WI38 (cell line): ENCODE data around the gene CCDC152.

Source experiments
- H3K4me3 ChIP-seq: 2 replicates; pipeline ENCODE4 v1.5.1; 2011; ENCODE audit warnings: low read depth, mild to moderate bottlenecking, control low read depth, low read length
- TF ChIP-seq, protein P1 (sequence below): IDR thresholded peaks from 2 replicates; pipeline ENCODE4 v1.5.1; 2012; ENCODE audit warnings: low read depth, mild to moderate bottlenecking, control low read depth, low read length

The CCDC152 gene

DNA sequence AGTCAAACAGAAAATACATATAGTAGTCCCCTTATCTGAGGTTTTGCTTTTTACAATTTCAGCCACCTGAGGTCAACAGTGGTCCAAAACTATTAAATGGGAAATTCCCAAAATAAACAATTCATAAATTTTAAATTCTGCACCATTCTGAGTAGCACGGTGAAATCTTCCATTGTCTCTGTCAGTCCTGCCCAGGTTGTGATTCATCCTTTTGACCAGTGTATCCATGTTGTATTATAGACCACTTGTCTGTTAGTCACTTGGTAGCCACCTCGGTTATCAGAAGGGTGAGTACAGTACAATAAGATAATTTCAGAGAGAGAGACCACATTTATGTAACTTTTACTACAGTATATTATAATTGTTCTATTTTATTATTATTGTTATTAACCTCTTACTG, 2.8 kb downstream of the CCDC152 start:
- TF ChIP-seq, protein P1, sequence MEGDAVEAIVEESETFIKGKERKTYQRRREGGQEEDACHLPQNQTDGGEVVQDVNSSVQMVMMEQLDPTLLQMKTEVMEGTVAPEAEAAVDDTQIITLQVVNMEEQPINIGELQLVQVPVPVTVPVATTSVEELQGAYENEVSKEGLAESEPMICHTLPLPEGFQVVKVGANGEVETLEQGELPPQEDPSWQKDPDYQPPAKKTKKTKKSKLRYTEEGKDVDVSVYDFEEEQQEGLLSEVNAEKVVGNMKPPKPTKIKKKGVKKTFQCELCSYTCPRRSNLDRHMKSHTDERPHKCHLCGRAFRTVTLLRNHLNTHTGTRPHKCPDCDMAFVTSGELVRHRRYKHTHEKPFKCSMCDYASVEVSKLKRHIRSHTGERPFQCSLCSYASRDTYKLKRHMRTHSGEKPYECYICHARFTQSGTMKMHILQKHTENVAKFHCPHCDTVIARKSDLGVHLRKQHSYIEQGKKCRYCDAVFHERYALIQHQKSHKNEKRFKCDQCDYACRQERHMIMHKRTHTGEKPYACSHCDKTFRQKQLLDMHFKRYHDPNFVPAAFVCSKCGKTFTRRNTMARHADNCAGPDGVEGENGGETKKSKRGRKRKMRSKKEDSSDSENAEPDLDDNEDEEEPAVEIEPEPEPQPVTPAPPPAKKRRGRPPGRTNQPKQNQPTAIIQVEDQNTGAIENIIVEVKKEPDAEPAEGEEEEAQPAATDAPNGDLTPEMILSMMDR, result no peak
- H3K4me3 ChIP-seq, result no peak overlapping the region

DNA sequence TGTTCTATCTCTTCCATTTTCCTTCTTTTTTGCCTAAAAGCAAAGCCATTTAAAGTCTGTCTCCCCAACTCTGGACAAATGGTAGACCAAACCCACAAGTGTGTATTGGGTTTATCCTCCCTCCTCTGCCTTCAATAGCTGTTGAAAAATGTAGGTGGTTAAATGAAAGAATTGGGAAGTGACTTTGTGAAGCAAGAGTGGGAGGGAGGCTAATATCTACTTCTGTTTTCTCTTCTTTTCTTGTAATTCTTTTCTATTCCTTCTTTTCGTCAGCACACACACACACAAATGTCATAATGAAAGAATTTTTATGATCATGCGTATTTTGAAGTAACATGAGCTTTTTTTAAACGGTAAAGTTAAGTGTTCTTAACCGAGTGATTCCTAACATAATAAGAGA, 3.8 kb downstream of the CCDC152 start:
- H3K4me3 ChIP-seq, result no peak overlapping the region
- TF ChIP-seq, protein P1, result no peak

- H3K4me3 ChIP-seq, result no peak overlapping the region
- TF ChIP-seq, protein P1, result no peak
Observed at GRCh38 chr5:42761791-42762190, 5.2 kb downstream of the CCDC152 start.

DNA sequence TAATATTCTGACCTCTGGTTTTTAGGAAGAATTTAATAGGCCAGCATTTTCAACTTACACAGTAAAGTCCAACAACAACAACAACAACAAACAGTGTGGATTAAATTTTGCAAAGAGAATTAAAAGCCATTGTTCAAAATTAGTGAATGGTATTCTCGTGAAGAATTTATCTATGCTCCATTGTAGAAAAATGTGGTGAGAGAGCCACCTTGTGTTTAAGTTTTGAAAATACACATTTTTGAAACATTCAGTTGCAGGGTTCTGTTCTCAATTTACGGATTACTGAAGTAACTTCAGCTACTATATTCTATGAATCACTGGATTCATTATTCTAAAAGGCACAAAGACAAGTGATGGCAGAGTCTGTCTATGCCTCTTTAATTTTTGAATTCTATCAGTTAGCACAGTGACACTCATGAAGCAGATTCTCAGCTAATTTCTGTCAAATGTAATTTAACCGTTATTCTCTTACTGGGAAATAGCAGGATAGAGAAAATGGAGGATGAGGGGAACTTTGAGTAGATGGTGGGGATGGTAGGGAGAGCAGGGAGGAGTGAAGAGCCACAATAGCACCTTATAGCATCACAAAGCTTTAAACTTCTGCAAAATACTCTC, 11.0 kb downstream of the CCDC152 start:
- TF ChIP-seq, protein P1, result no peak
- no peak overlapping the region for H3K4me3 ChIP-seq

- no peak overlapping the region for H3K4me3 ChIP-seq
- TF ChIP-seq, protein P1, result no peak
Observed at GRCh38 chr5:42768106-42768504, 11.5 kb downstream of the CCDC152 start.

DNA sequence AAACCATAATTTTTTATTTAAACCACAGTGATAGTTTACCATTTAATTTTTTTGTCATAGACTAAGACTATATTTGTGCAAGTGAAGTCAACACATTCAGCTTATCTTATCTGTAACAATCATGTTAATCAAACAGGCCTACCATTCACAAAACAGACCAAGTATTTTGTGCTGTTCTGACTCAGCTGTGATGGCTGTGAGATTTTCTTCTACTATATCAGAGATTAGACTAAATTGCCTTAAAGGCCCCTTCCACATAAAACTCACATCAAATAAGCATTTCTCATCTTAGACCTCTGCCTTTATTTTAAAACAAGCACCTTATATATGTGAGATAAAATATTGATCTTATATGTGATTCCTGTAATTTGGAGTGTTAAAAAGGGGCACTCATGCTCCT, 13.4 kb downstream of the CCDC152 start:
- TF ChIP-seq, protein P1, result no peak
- H3K4me3 ChIP-seq, result no peak overlapping the region

GRCh38 chr5:42772265-42772993, 15.8 kb downstream of the CCDC152 start:
- TF ChIP-seq, protein P1, result no peak
- no peak overlapping the region for H3K4me3 ChIP-seq
